ENCODE results near the gene TOMM6. TPM values are rescaled to one million over a fixed set of nuclear protein-coding genes. Genes with fewer than 3 reads are reported as not detected.

The TOMM6 gene
- total RNA-seq, 1 experiment from 2014 or later, result 142 TPM

- no peak within 1 kb of the TSS for H3K4me2 ChIP-seq (ENCODE audit: low read length)
- no peaks in the 10 kb centered on the region for H3K27me3 ChIP-seq (ENCODE audit: low read length)
- intact Hi-C loops (cut with micrococcal nuclease), result no loop called here
- BruUV-seq (replicated peaks), result no TSS peak
- ChIA-PET CTCF (no interaction called here), POLR2A (ENCODE audit: unreplicated experiment) (interaction anchor here (0.5 kb wide), 1 partner anchor 24 kb away, joined by 3 read pairs; no protein-coding TSS in a partner anchor)
- no peak within 1 kb of the TSS for H3K27ac ChIP-seq (ENCODE audit: low read length)
- no peak within 1 kb of the TSS for H3K4me3 ChIP-seq (ENCODE audit: low read length)
- H2AFZ ChIP-seq (ENCODE audit: low read length), result no peak within 1 kb of the TSS
- H3F3A ChIP-seq (ENCODE audit: low read length, unreplicated experiment), result no peaks in the 10 kb centered on the region
- H3K4me1 ChIP-seq (ENCODE audit: insufficient read depth, low read length), result peaks cover 6% of the 10 kb centered on the region; the same call in 1 of the 2 replicates
- no peaks in the 10 kb centered on the region for H3K9me3 ChIP-seq (ENCODE audit: low read length)
- H3K36me3 ChIP-seq (ENCODE audit: low read depth, low read length), result no peaks in the 10 kb centered on the region
- ATAC-seq, result no peak; the same call in 1 of the 2 replicates
- H4K20me1 ChIP-seq (ENCODE audit: low read length), result no peaks in the 10 kb centered on the region
- TF ChIP-seq CTCF (conservative IDR thresholded peaks at IDR 0.05; ENCODE audit: low read depth, low read length) (no peak), EZH2phosphoT487 (IDR thresholded peaks at IDR 0.05; ENCODE audit: borderline replicate concordance, low read length) (no peak), EZH2 (IDR thresholded peaks at IDR 0.05; ENCODE audit: low read length, unreplicated experiment) (no peak)
- H3K79me2 ChIP-seq (ENCODE audit: low read length), result no peaks in the 10 kb centered on the region
- H3K9ac ChIP-seq (ENCODE audit: low read length), result no peak within 1 kb of the TSS
- peak; percentile 57 for DNase-seq
- no peaks in the 10 kb centered on the region for H3K9me2 ChIP-seq (replicated peaks; ENCODE audit: low read length)
Measured at GRCh38 chr6:41747256-41748101, 40.0 kb upstream of the TOMM6 start, which contains the start of gene PGC. PGC (minus strand) TSS chr6:41747397; CDS start chr6:41747334, 63 bp downstream.

GRCh38 chr6:41748102-41748477 is 39.4 kb upstream of the TOMM6 start:
- POLR2A ChIA-PET (ENCODE audit: unreplicated experiment), result no interaction called here
- H3F3A ChIP-seq (ENCODE audit: low read length, unreplicated experiment), result no peaks in the 10 kb centered on the region
- no peak overlapping the region for H3K4me3 ChIP-seq (ENCODE audit: low read length)
- H3K27me3 ChIP-seq (ENCODE audit: low read length), result no peaks in the 10 kb centered on the region
- H3K9ac ChIP-seq (ENCODE audit: low read length), result no peak overlapping the region
- peaks cover 6% of the 10 kb centered on the region; the same call in 1 of the 2 replicates for H3K4me1 ChIP-seq (ENCODE audit: insufficient read depth, low read length)
- no peaks in the 10 kb centered on the region for H4K20me1 ChIP-seq (ENCODE audit: low read length)
- intact Hi-C loops (cut with micrococcal nuclease), result no loop called here
- no peaks in the 10 kb centered on the region for H3K9me2 ChIP-seq (replicated peaks; ENCODE audit: low read length)
- no peaks in the 10 kb centered on the region for H3K9me3 ChIP-seq (ENCODE audit: low read length)
- TF ChIP-seq EZH2 (IDR thresholded peaks at IDR 0.05; ENCODE audit: low read length, unreplicated experiment) (no peak), CTCF (conservative IDR thresholded peaks at IDR 0.05; ENCODE audit: low read depth, low read length) (no peak), EZH2phosphoT487 (IDR thresholded peaks at IDR 0.05; ENCODE audit: borderline replicate concordance, low read length) (no peak)
- BruUV-seq (replicated peaks), result no TSS peak
- no peak for ATAC-seq
- no peak for DNase-seq
- H3K36me3 ChIP-seq (ENCODE audit: low read depth, low read length), result no peaks in the 10 kb centered on the region
- no peak overlapping the region for H2AFZ ChIP-seq (ENCODE audit: low read length)
- H3K27ac ChIP-seq (ENCODE audit: low read length), result no peak overlapping the region
- CTCF ChIA-PET, result no interaction called here
- no peak overlapping the region for H3K4me2 ChIP-seq (ENCODE audit: low read length)
- H3K79me2 ChIP-seq (ENCODE audit: low read length), result no peaks in the 10 kb centered on the region

- Histone ChIP-seq H2AFZ (ENCODE audit: low read length) (no peak overlapping the region), H3K9ac (ENCODE audit: low read length) (no peak overlapping the region), H3K4me3 (ENCODE audit: low read length) (no peak overlapping the region), H3K9me3 (ENCODE audit: low read length) (no peaks in the 10 kb centered on the region), H3K4me1 (ENCODE audit: insufficient read depth, low read length) (peaks cover 6% of the 10 kb centered on the region; the same call in 1 of the 2 replicates), H3K9me2 (replicated peaks; ENCODE audit: low read length) (no peaks in the 10 kb centered on the region), H3F3A (ENCODE audit: low read length, unreplicated experiment) (no peaks in the 10 kb centered on the region), H3K36me3 (ENCODE audit: low read depth, low read length) (no peaks in the 10 kb centered on the region), H3K4me2 (ENCODE audit: low read length) (no peak overlapping the region), H3K27ac (ENCODE audit: low read length) (no peak overlapping the region), H3K79me2 (ENCODE audit: low read length) (no peaks in the 10 kb centered on the region), H4K20me1 (ENCODE audit: low read length) (no peaks in the 10 kb centered on the region), H3K27me3 (ENCODE audit: low read length) (no peaks in the 10 kb centered on the region)
- ChIA-PET POLR2A (ENCODE audit: unreplicated experiment) (no interaction called here), CTCF (no interaction called here)
- ATAC-seq (no peak), DNase-seq (no peak)
- BruUV-seq (replicated peaks), result no TSS peak
- intact Hi-C loops (cut with micrococcal nuclease), result no loop called here
- TF ChIP-seq CTCF (conservative IDR thresholded peaks at IDR 0.05; ENCODE audit: low read depth, low read length) (no peak), EZH2 (IDR thresholded peaks at IDR 0.05; ENCODE audit: low read length, unreplicated experiment) (no peak), EZH2phosphoT487 (IDR thresholded peaks at IDR 0.05; ENCODE audit: borderline replicate concordance, low read length) (no peak)
Measured at GRCh38 chr6:41748542-41748941, 39.0 kb upstream of the TOMM6 start.
